ENCODE measurements around the gene ECPAS. TPM values are rescaled to one million over a fixed set of nuclear protein-coding genes. Genes with fewer than 3 reads are reported as not detected.

The ECPAS gene
- total RNA-seq, 1 donor from 2014 or later: 86.4 TPM

- no peaks in the 10 kb centered on the region for H3K9me3 Mint-ChIP-seq
- DNase-seq (ENCODE audit: low read depth, low spot score): peak; percentile 55
- H3K36me3 Mint-ChIP-seq (ENCODE audit: low read depth): no peaks in the 10 kb centered on the region
- H3K27ac Mint-ChIP-seq (ENCODE audit: unreplicated experiment): peak overlapping the region; percentile 91
- peaks cover 31% of the 10 kb centered on the region for H3K4me1 Mint-ChIP-seq
- peaks cover 3% of the 10 kb centered on the region for H3K27me3 Mint-ChIP-seq (ENCODE audit: low read depth)
- peak overlapping the region; percentile 88 for H3K4me3 Mint-ChIP-seq
- TF ChIP-seq CTCF (conservative IDR thresholded peaks at IDR 0.05): no peak
These were observed 1.3 kb downstream of the ECPAS start for GRCh38 chr9:111482694-111483438.

- Mint-ChIP-seq H3K4me3 (peak overlapping the region; percentile 88), H3K27ac (ENCODE audit: unreplicated experiment) (peak overlapping the region; percentile 60), H3K27me3 (ENCODE audit: low read depth) (no peaks in the 10 kb centered on the region), H3K4me1 (peaks cover 35% of the 10 kb centered on the region), H3K36me3 (ENCODE audit: low read depth) (no peaks in the 10 kb centered on the region), H3K9me3 (no peaks in the 10 kb centered on the region)
- DNase-seq (ENCODE audit: low read depth, low spot score): no peak
- no peak for TF ChIP-seq CTCF (conservative IDR thresholded peaks at IDR 0.05)
These were observed 2.1 kb downstream of the ECPAS start for GRCh38 chr9:111481885-111482636.

GRCh38 chr9:111477677-111478076, 6.5 kb downstream of the ECPAS start:
- DNase-seq (ENCODE audit: low read depth, low spot score): no peak
- Mint-ChIP-seq H3K9me3 (no peaks in the 10 kb centered on the region), H3K27ac (ENCODE audit: unreplicated experiment) (no peak overlapping the region), H3K4me3 (no peak overlapping the region), H3K27me3 (ENCODE audit: low read depth) (no peaks in the 10 kb centered on the region), H3K4me1 (peaks cover 37% of the 10 kb centered on the region), H3K36me3 (ENCODE audit: low read depth) (peaks cover 1% of the 10 kb centered on the region)
- TF ChIP-seq CTCF (conservative IDR thresholded peaks at IDR 0.05): no peak

GRCh38 chr9:111475195-111475594, 9.0 kb downstream of the ECPAS start:
- H3K27ac Mint-ChIP-seq (ENCODE audit: unreplicated experiment): no peak overlapping the region

GRCh38 chr9:111474385-111474784, 9.8 kb downstream of the ECPAS start:
- no peak for TF ChIP-seq CTCF (conservative IDR thresholded peaks at IDR 0.05)
- DNase-seq (ENCODE audit: low read depth, low spot score): no peak
- no peak overlapping the region for H3K4me3 Mint-ChIP-seq
- peaks cover 2% of the 10 kb centered on the region for H3K36me3 Mint-ChIP-seq (ENCODE audit: low read depth)
- no peaks in the 10 kb centered on the region for H3K27me3 Mint-ChIP-seq (ENCODE audit: low read depth)
- H3K27ac Mint-ChIP-seq (ENCODE audit: unreplicated experiment): peak overlapping the region; percentile 1
- H3K9me3 Mint-ChIP-seq: no peaks in the 10 kb centered on the region
- peaks cover 26% of the 10 kb centered on the region for H3K4me1 Mint-ChIP-seq

More at GRCh38 chr9:111475195-111475594, 9.0 kb downstream of the ECPAS start:
- H3K4me3 Mint-ChIP-seq: no peak overlapping the region
- H3K4me1 Mint-ChIP-seq: peaks cover 26% of the 10 kb centered on the region
- no peaks in the 10 kb centered on the region for H3K9me3 Mint-ChIP-seq
- peaks cover 2% of the 10 kb centered on the region for H3K36me3 Mint-ChIP-seq (ENCODE audit: low read depth)
- no peak for DNase-seq (ENCODE audit: low read depth, low spot score)
- no peaks in the 10 kb centered on the region for H3K27me3 Mint-ChIP-seq (ENCODE audit: low read depth)
- TF ChIP-seq CTCF (conservative IDR thresholded peaks at IDR 0.05): no peak
